A549 treated with dexamethasone at 1 μM for 4 hours (cell line): Measurements from ENCODE around the gene TBATA. TPM values are rescaled to one million over a fixed set of nuclear protein-coding genes. Genes with fewer than 3 reads are reported as not detected.

Experiments used
- total RNA-seq: library from RNA; stranded (reverse); fragments of 200-300 nt; extraction: Qiagen RNA extraction; gene quantifications from 5 replicates; pipeline ENCODE4 v1.2.3, GENCODE V29; 2022

TBATA gene
- not detected in 5 replicates for total RNA-seq

GRCh38 chr10:70785190-70785589, at the start of gene TBATA:
TSS of gene TBATA (minus strand) at chr10:70785377. CDS start at chr10:70783379, 1,998 bp downstream.

GRCh38 chr10:70815504-70816219, 30.5 kb upstream of the TBATA start, which contains the start of gene SGPL1:
TSS of gene SGPL1 (plus strand) at chr10:70815948. CDS start at chr10:70816854, 906 bp downstream.

Other genes with a start within 250 kb of the TBATA start
- 0.02 to 0.16 TPM (median 0.05 TPM) in 3 of 5 replicates, not detected in the others for gene PRF1, start 182.6 kb downstream of the TBATA start, total RNA-seq
- gene ADAMTS14, start 112.9 kb downstream of the TBATA start, total RNA-seq, result 0.11 to 0.22 TPM (median 0.16 TPM) in 5 replicates
- 30.3 to 34.4 TPM (median 32.4 TPM) in 5 replicates for gene SGPL1, start 30.6 kb upstream of the TBATA start, total RNA-seq
- 209 to 252 TPM (median 218 TPM) in 5 replicates for gene PCBD1, start 103.2 kb upstream of the TBATA start, total RNA-seq